Progenitor cell of endocrine pancreas (in vitro differentiated cells): ENCODE results near the gene CFHR3. TPM values are rescaled to one million over a fixed set of nuclear protein-coding genes. Genes with fewer than 3 reads are reported as not detected.
"Not testable (repeated sequence)": the region's sequence is repeated elsewhere in the genome, so short reads cannot be mapped to it uniquely, and the experiment has no call there.

Experiments
- DNase-seq: peaks from one replicate; pipeline ENCODE4 v3.0.0; 2021; ENCODE audit warnings: low spot score; ENCODE audit not compliant: unreplicated experiment
- H3K27ac Mint-ChIP-seq: 2 replicates; pipeline ENCODE4 v1.8.0; 2021; ENCODE audit warnings: mild to moderate bottlenecking, moderate library complexity, mixed read lengths
- H3K27me3 Mint-ChIP-seq: 2 replicates; pipeline ENCODE4 v1.8.0; 2021; ENCODE audit warnings: mixed read lengths
- H3K36me3 Mint-ChIP-seq: 2 replicates; pipeline ENCODE4 v1.8.0; 2022; ENCODE audit warnings: mixed read lengths; ENCODE audit not compliant: insufficient read depth
- H3K4me1 Mint-ChIP-seq: 2 replicates; pipeline ENCODE4 v1.8.0; 2021; ENCODE audit warnings: low read depth, mixed read lengths
- H3K4me3 Mint-ChIP-seq: 2 replicates; pipeline ENCODE4 v1.8.0; 2021; ENCODE audit warnings: low read depth, mild to moderate bottlenecking, moderate library complexity, mixed read lengths
- H3K9me3 Mint-ChIP-seq: 2 replicates; pipeline ENCODE4 v1.8.0; 2021; ENCODE audit warnings: low read depth, mixed read lengths
- CTCF ChIP-seq: fragments of 200-600 bp; sonication (generic); IDR thresholded peaks from one replicate; pipeline ENCODE4 v1.5.0; 2021; ENCODE audit warnings: antibody characterized with exemption, mild to moderate bottlenecking; ENCODE audit not compliant: unreplicated experiment
- total RNA-seq: library from RNA; stranded (reverse); gene quantifications from 2 replicates; pipeline ENCODE4 v1.2.1, GENCODE V29; 2021

CFHR3 gene
- total RNA-seq, 1 donor from 2014 or later: 0.55 TPM

GRCh38 chr1:196738730-196739129 lies 35.9 kb upstream of the CFHR3 start:
- Mint-ChIP-seq H3K4me1 (no peaks in the 10 kb centered on the region), H3K9me3 (peaks cover 11% of the 10 kb centered on the region), H3K4me3 (no peak overlapping the region), H3K27me3 (no peaks in the 10 kb centered on the region), H3K36me3 (peaks cover 2% of the 10 kb centered on the region), H3K27ac (no peak overlapping the region)
- TF ChIP-seq CTCF: no peak
- no peak for DNase-seq

GRCh38 chr1:196743244-196743643 lies 31.4 kb upstream of the CFHR3 start:
- H3K27ac Mint-ChIP-seq, H3K36me3 Mint-ChIP-seq, DNase-seq, H3K4me3 Mint-ChIP-seq, H3K4me1 Mint-ChIP-seq, H3K9me3 Mint-ChIP-seq, H3K27me3 Mint-ChIP-seq: not testable (repeated sequence)
- TF ChIP-seq CTCF: peak; percentile 62

GRCh38 chr1:196765019-196765740 lies 9.5 kb upstream of the CFHR3 start:
- not testable (repeated sequence) for H3K9me3 Mint-ChIP-seq, H3K4me3 Mint-ChIP-seq, DNase-seq, H3K27me3 Mint-ChIP-seq, H3K27ac Mint-ChIP-seq, H3K4me1 Mint-ChIP-seq, H3K36me3 Mint-ChIP-seq

GRCh38 chr1:196769823-196770222 lies 4.8 kb upstream of the CFHR3 start:
- H3K27ac Mint-ChIP-seq, DNase-seq, H3K4me1 Mint-ChIP-seq, H3K27me3 Mint-ChIP-seq, H3K4me3 Mint-ChIP-seq, H3K36me3 Mint-ChIP-seq, H3K9me3 Mint-ChIP-seq: not testable (repeated sequence)

GRCh38 chr1:196773713-196774112 lies 927 bp upstream of the CFHR3 start:
- no peak overlapping the region for H3K27ac Mint-ChIP-seq
- no peaks in the 10 kb centered on the region for H3K36me3 Mint-ChIP-seq
- H3K4me1 Mint-ChIP-seq: no peaks in the 10 kb centered on the region
- no peak for DNase-seq
- no peak overlapping the region for H3K4me3 Mint-ChIP-seq
- no peak for TF ChIP-seq CTCF
- H3K27me3 Mint-ChIP-seq: no peaks in the 10 kb centered on the region
- H3K9me3 Mint-ChIP-seq: no peaks in the 10 kb centered on the region

GRCh38 chr1:196774175-196774574 lies 465 bp upstream of the CFHR3 start:
- Mint-ChIP-seq H3K9me3 (no peaks in the 10 kb centered on the region), H3K27me3 (no peaks in the 10 kb centered on the region), H3K36me3 (no peaks in the 10 kb centered on the region), H3K27ac (no peak overlapping the region), H3K4me3 (no peak overlapping the region), H3K4me1 (no peaks in the 10 kb centered on the region)
- TF ChIP-seq CTCF: no peak
- DNase-seq: no peak
